PC-9 (cell line): ENCODE data around the gene GRAMD1C.

Source experiments
- EZH2 ChIP-seq: fragments of 200-600 bp; sonication (generic); IDR thresholded peaks from 2 replicates; pipeline ENCODE4 v1.8.0; 2017; ENCODE audit warnings: antibody characterized with exemption, low read depth
- TF ChIP-seq, protein P1 (sequence below): fragments of 200-600 bp; sonication (generic); conservative IDR thresholded peaks from 2 replicates; pipeline ENCODE4 v1.6.1; 2017; ENCODE audit warnings: mixed run types, antibody characterized with exemption, mild to moderate bottlenecking, moderate library complexity

DNA sequence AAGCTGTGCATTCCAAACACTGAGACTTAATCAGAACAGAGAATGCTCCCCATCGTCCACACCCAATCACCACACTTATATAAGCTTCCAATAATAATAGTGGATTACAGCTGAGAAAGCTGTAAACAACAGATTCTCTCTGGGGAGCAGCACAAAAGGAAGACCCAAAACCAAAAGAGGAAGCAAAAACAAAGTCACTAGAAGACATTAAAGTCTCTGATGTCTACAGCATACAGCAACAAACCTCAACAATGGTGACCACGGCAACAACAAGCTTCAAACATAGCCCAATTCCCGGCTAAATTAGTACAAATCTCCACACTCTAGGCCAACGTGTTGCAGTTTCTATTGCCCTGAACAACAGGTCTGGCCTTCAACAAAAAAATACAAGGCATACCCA lies 147.0 kb downstream of the GRAMD1C start:
- TF ChIP-seq, protein P1, sequence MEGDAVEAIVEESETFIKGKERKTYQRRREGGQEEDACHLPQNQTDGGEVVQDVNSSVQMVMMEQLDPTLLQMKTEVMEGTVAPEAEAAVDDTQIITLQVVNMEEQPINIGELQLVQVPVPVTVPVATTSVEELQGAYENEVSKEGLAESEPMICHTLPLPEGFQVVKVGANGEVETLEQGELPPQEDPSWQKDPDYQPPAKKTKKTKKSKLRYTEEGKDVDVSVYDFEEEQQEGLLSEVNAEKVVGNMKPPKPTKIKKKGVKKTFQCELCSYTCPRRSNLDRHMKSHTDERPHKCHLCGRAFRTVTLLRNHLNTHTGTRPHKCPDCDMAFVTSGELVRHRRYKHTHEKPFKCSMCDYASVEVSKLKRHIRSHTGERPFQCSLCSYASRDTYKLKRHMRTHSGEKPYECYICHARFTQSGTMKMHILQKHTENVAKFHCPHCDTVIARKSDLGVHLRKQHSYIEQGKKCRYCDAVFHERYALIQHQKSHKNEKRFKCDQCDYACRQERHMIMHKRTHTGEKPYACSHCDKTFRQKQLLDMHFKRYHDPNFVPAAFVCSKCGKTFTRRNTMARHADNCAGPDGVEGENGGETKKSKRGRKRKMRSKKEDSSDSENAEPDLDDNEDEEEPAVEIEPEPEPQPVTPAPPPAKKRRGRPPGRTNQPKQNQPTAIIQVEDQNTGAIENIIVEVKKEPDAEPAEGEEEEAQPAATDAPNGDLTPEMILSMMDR, result no peak
- no peak for TF ChIP-seq EZH2
